ENCODE data around the gene ATP6V1A.

ATP6V1A gene

GRCh38 chr3:113744941-113745755 is 1.7 kb upstream of the ATP6V1A start:
- Histone ChIP-seq H3K27ac (replicated peaks) (peak overlapping the region; percentile 97), H3K4me3 (replicated peaks; ENCODE audit: insufficient read depth, low read length) (peak overlapping the region; percentile 82), H3K27me3 (ENCODE audit: insufficient read depth, poor library complexity, severe bottlenecking) (no peaks in the 10 kb centered on the region)
- no peak for TF ChIP-seq SPI1 (IDR thresholded peaks at IDR 0.05; ENCODE audit: borderline replicate concordance, low read depth)
- TF ChIP-seq, protein P1, sequence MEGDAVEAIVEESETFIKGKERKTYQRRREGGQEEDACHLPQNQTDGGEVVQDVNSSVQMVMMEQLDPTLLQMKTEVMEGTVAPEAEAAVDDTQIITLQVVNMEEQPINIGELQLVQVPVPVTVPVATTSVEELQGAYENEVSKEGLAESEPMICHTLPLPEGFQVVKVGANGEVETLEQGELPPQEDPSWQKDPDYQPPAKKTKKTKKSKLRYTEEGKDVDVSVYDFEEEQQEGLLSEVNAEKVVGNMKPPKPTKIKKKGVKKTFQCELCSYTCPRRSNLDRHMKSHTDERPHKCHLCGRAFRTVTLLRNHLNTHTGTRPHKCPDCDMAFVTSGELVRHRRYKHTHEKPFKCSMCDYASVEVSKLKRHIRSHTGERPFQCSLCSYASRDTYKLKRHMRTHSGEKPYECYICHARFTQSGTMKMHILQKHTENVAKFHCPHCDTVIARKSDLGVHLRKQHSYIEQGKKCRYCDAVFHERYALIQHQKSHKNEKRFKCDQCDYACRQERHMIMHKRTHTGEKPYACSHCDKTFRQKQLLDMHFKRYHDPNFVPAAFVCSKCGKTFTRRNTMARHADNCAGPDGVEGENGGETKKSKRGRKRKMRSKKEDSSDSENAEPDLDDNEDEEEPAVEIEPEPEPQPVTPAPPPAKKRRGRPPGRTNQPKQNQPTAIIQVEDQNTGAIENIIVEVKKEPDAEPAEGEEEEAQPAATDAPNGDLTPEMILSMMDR (IDR thresholded peaks at IDR 0.05; ENCODE audit: insufficient read depth, low read length) = peak; percentile 41
- TF ChIP-seq POLR2AphosphoS5 (IDR thresholded peaks at IDR 0.05; ENCODE audit: low read depth) = no peak
- TF ChIP-seq, protein P2, sequence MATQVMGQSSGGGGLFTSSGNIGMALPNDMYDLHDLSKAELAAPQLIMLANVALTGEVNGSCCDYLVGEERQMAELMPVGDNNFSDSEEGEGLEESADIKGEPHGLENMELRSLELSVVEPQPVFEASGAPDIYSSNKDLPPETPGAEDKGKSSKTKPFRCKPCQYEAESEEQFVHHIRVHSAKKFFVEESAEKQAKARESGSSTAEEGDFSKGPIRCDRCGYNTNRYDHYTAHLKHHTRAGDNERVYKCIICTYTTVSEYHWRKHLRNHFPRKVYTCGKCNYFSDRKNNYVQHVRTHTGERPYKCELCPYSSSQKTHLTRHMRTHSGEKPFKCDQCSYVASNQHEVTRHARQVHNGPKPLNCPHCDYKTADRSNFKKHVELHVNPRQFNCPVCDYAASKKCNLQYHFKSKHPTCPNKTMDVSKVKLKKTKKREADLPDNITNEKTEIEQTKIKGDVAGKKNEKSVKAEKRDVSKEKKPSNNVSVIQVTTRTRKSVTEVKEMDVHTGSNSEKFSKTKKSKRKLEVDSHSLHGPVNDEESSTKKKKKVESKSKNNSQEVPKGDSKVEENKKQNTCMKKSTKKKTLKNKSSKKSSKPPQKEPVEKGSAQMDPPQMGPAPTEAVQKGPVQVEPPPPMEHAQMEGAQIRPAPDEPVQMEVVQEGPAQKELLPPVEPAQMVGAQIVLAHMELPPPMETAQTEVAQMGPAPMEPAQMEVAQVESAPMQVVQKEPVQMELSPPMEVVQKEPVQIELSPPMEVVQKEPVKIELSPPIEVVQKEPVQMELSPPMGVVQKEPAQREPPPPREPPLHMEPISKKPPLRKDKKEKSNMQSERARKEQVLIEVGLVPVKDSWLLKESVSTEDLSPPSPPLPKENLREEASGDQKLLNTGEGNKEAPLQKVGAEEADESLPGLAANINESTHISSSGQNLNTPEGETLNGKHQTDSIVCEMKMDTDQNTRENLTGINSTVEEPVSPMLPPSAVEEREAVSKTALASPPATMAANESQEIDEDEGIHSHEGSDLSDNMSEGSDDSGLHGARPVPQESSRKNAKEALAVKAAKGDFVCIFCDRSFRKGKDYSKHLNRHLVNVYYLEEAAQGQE (IDR thresholded peaks at IDR 0.05; ENCODE audit: insufficient replicate concordance, low read depth) = no peak
- no peak for TF ChIP-seq GABPA (IDR thresholded peaks at IDR 0.05; ENCODE audit: low read depth)
- peak; percentile 75 to 89 for DNase-seq (ENCODE audit: low read depth in 1 of 2, low spot score in 1 of 2)

DNA sequence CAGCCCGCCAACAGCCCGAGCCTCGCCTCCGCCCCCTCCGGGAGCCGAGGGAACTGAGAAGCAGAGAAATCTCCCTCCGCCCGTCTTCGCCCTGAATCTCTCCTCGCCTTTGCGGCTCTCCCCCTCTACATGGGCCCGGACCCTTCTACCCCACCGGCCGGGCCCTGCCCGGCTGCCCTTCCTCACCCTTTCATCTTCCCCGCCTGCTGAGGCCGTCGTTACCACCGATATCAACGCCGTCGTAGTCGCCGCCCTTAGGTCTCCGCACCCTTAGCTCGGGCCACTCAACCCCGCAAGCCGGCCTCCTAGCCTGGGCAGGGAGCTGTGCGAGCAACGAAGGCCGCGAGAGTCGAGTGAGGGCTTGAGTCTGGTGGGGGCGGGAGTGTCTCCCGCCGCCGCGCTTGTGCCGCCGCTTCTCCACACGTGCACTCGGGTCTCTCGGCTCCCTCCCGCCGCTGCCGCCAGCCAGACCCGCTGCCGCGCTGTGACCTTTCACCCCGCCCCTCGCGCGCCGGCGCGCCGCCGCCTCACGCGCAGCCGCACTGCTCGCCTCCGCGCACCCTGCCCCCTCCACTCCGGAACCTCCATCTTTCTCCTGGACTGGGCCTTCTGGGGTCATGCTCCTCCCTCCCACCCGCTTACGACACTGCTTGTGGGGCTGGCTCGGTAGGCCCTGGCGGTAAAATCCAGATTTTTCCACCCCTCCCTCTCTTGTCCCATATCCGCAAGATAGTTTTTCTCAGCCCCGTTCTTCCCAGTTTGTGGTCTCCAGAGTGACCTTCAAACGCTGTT is 883 bp upstream of the ATP6V1A start, which contains the start of gene NAA50:
Gene NAA50, minus strand, starts transcription at position 494 of the 792 bp plus-strand sequence. Its CDS starts 300 bp downstream, at position 194.
- no peaks in the 10 kb centered on the region for H3K27me3 ChIP-seq (ENCODE audit: insufficient read depth, poor library complexity, severe bottlenecking)
- DNase-seq (ENCODE audit: low read depth in 1 of 2, low spot score in 1 of 2) = peak; percentile 86 to 95
- peak within 1 kb of the TSS; percentile 82 for H3K4me3 ChIP-seq (replicated peaks; ENCODE audit: insufficient read depth, low read length)
- H3K27ac ChIP-seq (replicated peaks) = peak within 1 kb of the TSS; percentile 97
- TF ChIP-seq SPI1 (IDR thresholded peaks at IDR 0.05; ENCODE audit: borderline replicate concordance, low read depth) (no peak), POLR2AphosphoS5 (IDR thresholded peaks at IDR 0.05; ENCODE audit: low read depth) (peak; percentile 74)
- TF ChIP-seq, protein P1 (IDR thresholded peaks at IDR 0.05; ENCODE audit: insufficient read depth, low read length) = no peak
- TF ChIP-seq, protein P2 (IDR thresholded peaks at IDR 0.05; ENCODE audit: insufficient replicate concordance, low read depth) = no peak

DNA sequence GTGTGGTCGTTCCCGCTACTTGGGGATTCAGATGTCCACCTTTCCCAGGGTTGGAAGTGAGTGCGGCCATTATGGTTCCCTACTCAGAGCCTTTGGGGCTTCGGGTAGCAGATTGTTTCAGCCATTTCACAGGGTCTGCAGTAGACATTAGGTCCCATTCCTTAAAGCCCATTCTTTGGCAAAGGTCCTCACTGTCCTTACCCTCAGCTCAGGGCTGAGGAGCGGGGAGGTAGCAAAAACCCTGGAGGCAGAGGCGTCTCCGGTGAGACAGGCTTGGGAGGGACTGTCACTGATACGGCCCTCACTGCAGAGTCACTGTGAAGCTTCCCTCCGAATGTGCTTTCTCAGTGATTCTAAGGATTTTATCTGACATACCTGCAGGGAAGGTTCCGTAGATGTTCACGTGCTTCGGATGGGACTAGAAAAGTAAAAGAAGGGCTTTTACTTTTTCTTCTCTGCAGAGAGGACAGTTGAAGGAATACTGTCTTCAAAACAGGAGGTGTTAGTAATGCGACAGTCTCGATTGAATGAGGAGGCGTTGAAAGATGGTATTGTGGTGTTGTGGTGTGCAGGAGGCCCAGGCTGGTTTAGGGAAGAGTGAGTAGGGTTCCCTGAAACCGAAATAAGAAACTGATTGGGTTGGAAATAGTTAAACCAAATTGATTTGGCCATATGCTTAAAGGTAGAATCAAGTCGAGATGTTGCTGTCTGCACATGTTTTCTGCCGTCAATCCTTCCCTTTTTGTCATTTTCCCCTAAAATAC is 630 bp downstream of the ATP6V1A start:
- H3K27me3 ChIP-seq (ENCODE audit: insufficient read depth, poor library complexity, severe bottlenecking) = no peaks in the 10 kb centered on the region
- peak overlapping the region; percentile 97 for H3K27ac ChIP-seq (replicated peaks)
- peak overlapping the region; percentile 82 for H3K4me3 ChIP-seq (replicated peaks; ENCODE audit: insufficient read depth, low read length)
- TF ChIP-seq SPI1 (IDR thresholded peaks at IDR 0.05; ENCODE audit: borderline replicate concordance, low read depth) = no peak
- peak; percentile 18; the same call in 1 of the 2 replicates for TF ChIP-seq POLR2AphosphoS5 (IDR thresholded peaks at IDR 0.05; ENCODE audit: low read depth)
- no peak for TF ChIP-seq GABPA (IDR thresholded peaks at IDR 0.05; ENCODE audit: low read depth)
- TF ChIP-seq, protein P2 (IDR thresholded peaks at IDR 0.05; ENCODE audit: insufficient replicate concordance, low read depth) = no peak
- TF ChIP-seq, protein P1 (IDR thresholded peaks at IDR 0.05; ENCODE audit: insufficient read depth, low read length) = no peak
- peak in 1 of 2 experiments; percentile 21 for DNase-seq (ENCODE audit: low read depth in 1 of 2, low spot score in 1 of 2)

Data from HL-60 (cell line).